Measurements from ENCODE around the gene FREY1.

DNA sequence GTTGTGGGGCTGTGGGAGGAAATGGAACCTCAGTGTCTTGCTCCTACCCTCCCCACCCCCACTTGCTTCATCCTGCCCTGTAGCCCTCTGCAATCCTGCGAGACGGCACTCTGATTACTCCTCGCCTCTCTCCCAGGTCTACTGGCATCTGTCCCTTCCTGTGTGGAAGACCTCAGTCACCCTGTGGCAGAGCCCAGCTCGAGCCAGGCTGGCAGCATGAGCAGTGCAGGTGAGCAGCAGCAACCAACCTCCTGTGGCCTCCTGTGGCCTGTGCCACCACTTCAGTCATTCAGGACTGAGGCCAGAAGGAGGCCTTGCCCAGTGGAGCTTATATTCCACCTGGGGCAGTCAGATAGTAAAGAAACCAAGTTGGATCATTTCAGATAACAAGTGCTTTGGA is 36.4 kb downstream of the FREY1 start:
- no peak for TF ChIP-seq EZH2phosphoT487 (IDR thresholded peaks at IDR 0.05; ENCODE audit: borderline replicate concordance)
- TF ChIP-seq, protein P1, sequence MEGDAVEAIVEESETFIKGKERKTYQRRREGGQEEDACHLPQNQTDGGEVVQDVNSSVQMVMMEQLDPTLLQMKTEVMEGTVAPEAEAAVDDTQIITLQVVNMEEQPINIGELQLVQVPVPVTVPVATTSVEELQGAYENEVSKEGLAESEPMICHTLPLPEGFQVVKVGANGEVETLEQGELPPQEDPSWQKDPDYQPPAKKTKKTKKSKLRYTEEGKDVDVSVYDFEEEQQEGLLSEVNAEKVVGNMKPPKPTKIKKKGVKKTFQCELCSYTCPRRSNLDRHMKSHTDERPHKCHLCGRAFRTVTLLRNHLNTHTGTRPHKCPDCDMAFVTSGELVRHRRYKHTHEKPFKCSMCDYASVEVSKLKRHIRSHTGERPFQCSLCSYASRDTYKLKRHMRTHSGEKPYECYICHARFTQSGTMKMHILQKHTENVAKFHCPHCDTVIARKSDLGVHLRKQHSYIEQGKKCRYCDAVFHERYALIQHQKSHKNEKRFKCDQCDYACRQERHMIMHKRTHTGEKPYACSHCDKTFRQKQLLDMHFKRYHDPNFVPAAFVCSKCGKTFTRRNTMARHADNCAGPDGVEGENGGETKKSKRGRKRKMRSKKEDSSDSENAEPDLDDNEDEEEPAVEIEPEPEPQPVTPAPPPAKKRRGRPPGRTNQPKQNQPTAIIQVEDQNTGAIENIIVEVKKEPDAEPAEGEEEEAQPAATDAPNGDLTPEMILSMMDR (conservative IDR thresholded peaks at IDR 0.05; ENCODE audit: low read length): no peak

Data from Loucy (cell line).